Activated CD8-positive, alpha-beta T cell treated with anti-CD3 and anti-CD28 coated beads for 36 hours (primary cell): ENCODE measurements around the gene PTGR2. TPM values are rescaled to one million over a fixed set of nuclear protein-coding genes. Genes with fewer than 3 reads are reported as not detected.

Source experiments
- ATAC-seq: fragments of 200-7000 bp; cut with Tn5 transposase; one replicate; pipeline ENCODE4 v1.10.0; 2021; ENCODE audit warnings: mild to moderate bottlenecking, moderate library complexity
- CTCF ChIA-PET: fragments of 350-600 bp; sonication (Branson Sonifier 250); formaldehyde crosslinking; loops from one replicate; lab custom pipeline; 2021; ENCODE audit warnings: antibody characterized with exemption; lab: Charles Lee
- POLR2A ChIA-PET: fragments of 350-600 bp; sonication (Branson Sonifier 250); formaldehyde crosslinking; loops from one replicate; lab custom pipeline; 2021; ENCODE audit warnings: antibody characterized with exemption; lab: Charles Lee
- DNase-seq: peaks from one replicate; pipeline ENCODE4 v3.0.0-alpha.2; 2020
- H3K27ac Mint-ChIP-seq: one replicate; pipeline ENCODE4 v1.8.0; 2021; ENCODE audit warnings: mild to moderate bottlenecking, mixed read lengths
- H3K27me3 Mint-ChIP-seq: one replicate; pipeline ENCODE4 v1.8.0; 2021; ENCODE audit warnings: mixed read lengths
- H3K36me3 Mint-ChIP-seq: one replicate; pipeline ENCODE4 v1.8.0; 2021; ENCODE audit warnings: low read depth, mixed read lengths
- H3K4me1 Mint-ChIP-seq: one replicate; pipeline ENCODE4 v1.8.0; 2021; ENCODE audit warnings: low read depth, mixed read lengths
- H3K4me3 Mint-ChIP-seq: one replicate; pipeline ENCODE4 v1.8.0; 2021; ENCODE audit warnings: mild to moderate bottlenecking, moderate library complexity, mixed read lengths
- H3K9me3 Mint-ChIP-seq: one replicate; pipeline ENCODE4 v1.8.0; 2021; ENCODE audit warnings: mixed read lengths
- intact Hi-C: fragments of 100-400 bp; cut with micrococcal nuclease; formaldehyde crosslinking; loops from one replicate; pipeline ENCODE4 v1.10.0; 2022
- total RNA-seq, 2 experiments: library from RNA; stranded (reverse); gene quantifications; one replicate each; pipeline ENCODE4 v1.2.3, GENCODE V29; 2021
- TF ChIP-seq, protein P1 (sequence below): fragments of 200-600 bp; IDR thresholded peaks from one replicate; pipeline ENCODE4 v1.8.0; 2022; ENCODE audit warnings: antibody characterized with exemption, mild to moderate bottlenecking

Gene PTGR2
- total RNA-seq, 2 experiments from 2014 or later, result 10.6 to 11.0 TPM

DNA sequence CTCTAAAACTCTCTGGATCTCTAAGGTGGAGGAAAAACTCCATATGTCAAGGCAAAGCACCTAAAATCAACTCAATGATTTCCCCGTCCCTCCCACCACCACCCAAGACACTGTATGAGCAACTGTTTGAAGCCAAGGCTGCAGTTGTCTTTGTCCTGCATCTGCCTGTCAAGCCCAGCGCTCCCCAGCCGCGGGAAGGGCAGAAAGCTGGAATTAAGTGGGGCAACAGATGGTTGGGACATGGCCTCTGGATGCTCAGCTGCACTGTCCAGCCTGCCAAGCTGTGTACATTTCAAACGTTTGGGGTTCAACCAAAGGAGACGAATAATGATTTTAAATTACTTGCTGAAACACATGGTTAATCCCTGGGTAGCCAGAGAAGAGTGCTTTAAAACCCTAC lies 42.2 kb upstream of the PTGR2 start:
- Mint-ChIP-seq H3K4me1 (peaks cover 16% of the 10 kb centered on the region), H3K27ac (no peak overlapping the region), H3K9me3 (no peaks in the 10 kb centered on the region), H3K27me3 (no peaks in the 10 kb centered on the region), H3K4me3 (no peak overlapping the region), H3K36me3 (no peaks in the 10 kb centered on the region)
- intact Hi-C loops, result no loop called here
- TF ChIP-seq, protein P1, sequence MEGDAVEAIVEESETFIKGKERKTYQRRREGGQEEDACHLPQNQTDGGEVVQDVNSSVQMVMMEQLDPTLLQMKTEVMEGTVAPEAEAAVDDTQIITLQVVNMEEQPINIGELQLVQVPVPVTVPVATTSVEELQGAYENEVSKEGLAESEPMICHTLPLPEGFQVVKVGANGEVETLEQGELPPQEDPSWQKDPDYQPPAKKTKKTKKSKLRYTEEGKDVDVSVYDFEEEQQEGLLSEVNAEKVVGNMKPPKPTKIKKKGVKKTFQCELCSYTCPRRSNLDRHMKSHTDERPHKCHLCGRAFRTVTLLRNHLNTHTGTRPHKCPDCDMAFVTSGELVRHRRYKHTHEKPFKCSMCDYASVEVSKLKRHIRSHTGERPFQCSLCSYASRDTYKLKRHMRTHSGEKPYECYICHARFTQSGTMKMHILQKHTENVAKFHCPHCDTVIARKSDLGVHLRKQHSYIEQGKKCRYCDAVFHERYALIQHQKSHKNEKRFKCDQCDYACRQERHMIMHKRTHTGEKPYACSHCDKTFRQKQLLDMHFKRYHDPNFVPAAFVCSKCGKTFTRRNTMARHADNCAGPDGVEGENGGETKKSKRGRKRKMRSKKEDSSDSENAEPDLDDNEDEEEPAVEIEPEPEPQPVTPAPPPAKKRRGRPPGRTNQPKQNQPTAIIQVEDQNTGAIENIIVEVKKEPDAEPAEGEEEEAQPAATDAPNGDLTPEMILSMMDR, result no peak
- DNase-seq, result no peak
- POLR2A ChIA-PET, result no interaction called here
- ATAC-seq, result no peak
- CTCF ChIA-PET, result interaction anchor here (0.6 to 1.0 kb wide), 2 partner anchors 16 to 78 kb away, joined by 3 read pairs; no protein-coding TSS in a partner anchor

DNA sequence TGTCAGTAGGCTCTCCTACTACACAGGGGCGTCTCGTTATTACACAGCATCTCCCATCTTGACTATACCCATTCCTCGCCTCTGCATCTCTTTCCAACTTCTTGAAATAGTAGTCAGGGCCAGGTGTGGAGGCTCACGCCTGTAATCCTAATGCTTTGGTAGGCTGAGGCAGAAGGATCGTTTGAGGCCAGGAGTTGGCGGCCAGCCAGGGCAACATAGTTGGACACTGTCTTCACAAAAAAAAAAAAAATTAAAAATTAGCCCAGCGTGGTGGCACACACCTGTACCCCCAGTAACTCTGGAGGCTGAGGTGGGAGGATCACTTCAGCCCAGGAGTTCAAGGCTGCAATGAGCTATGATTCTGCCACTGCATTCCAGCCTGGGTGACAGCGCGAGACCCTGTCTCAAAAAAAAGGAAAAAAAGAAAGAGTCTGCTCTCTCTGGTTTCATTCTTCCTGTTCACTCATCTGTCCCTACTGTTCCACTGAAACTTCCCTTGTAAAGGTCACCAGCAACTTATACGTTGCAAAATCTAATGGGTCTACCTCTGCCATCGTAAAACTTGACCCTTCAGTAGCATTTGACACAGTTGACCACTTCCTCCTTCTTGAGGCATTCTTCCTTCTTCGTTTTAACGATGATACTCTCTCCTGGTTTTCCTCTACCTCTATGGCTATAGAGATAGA lies 41.0 kb upstream of the PTGR2 start:
- CTCF ChIA-PET, result interaction anchor here (0.9 to 1.3 kb wide), 2 partner anchors 14 to 16 kb away, joined by 3 to 4 read pairs; no protein-coding TSS in a partner anchor

DNA sequence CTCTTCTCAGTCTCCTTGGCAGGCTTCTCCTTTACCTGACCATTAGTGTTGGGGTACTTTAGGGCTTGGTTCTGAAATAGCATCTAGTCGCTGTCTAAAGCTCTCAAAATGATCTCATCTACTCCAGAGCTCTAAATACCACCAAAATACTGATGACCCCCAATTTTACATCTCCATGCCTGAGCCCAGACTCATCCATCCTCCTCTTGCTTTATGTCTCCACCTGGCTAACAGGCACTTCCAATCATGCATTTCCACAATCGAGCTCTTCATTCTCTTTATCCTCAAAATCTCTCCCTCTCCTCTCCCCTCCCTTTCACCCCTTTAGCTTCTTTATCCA lies 40.5 kb upstream of the PTGR2 start:
- ChIA-PET POLR2A (interaction anchor here (0.9 to 1.2 kb wide), 2 partner anchors 24 to 52 kb away, joined by 3 read pairs; no protein-coding TSS in a partner anchor), CTCF (interaction anchor here (0.9 to 1.3 kb wide), 2 partner anchors 14 to 15 kb away, joined by 3 to 4 read pairs; no protein-coding TSS in a partner anchor)
- H3K4me3 Mint-ChIP-seq, result no peak overlapping the region
- no peak overlapping the region for H3K27ac Mint-ChIP-seq
- intact Hi-C loops, result no loop called here
- H3K4me1 Mint-ChIP-seq, result peaks cover 18% of the 10 kb centered on the region
- H3K36me3 Mint-ChIP-seq, result no peaks in the 10 kb centered on the region
- DNase-seq (no peak), ATAC-seq (no peak)
- no peaks in the 10 kb centered on the region for H3K9me3 Mint-ChIP-seq
- TF ChIP-seq, protein P1, result no peak
- no peaks in the 10 kb centered on the region for H3K27me3 Mint-ChIP-seq

More for the DNA sequence above, 41.0 kb upstream of the PTGR2 start:
- H3K27me3 Mint-ChIP-seq, result no peaks in the 10 kb centered on the region
- H3K4me3 Mint-ChIP-seq, result no peak overlapping the region
- POLR2A ChIA-PET, result interaction anchor here (0.9 kb wide), 1 partner anchor 23 kb away, joined by 3 read pairs; no protein-coding TSS in a partner anchor
- no peaks in the 10 kb centered on the region for H3K36me3 Mint-ChIP-seq
- DNase-seq, result no peak
- ATAC-seq, result no peak
- intact Hi-C loops, result no loop called here
- H3K4me1 Mint-ChIP-seq, result peaks cover 18% of the 10 kb centered on the region
- H3K9me3 Mint-ChIP-seq, result no peaks in the 10 kb centered on the region
- TF ChIP-seq, protein P1, result no peak
- H3K27ac Mint-ChIP-seq, result no peak overlapping the region

DNA sequence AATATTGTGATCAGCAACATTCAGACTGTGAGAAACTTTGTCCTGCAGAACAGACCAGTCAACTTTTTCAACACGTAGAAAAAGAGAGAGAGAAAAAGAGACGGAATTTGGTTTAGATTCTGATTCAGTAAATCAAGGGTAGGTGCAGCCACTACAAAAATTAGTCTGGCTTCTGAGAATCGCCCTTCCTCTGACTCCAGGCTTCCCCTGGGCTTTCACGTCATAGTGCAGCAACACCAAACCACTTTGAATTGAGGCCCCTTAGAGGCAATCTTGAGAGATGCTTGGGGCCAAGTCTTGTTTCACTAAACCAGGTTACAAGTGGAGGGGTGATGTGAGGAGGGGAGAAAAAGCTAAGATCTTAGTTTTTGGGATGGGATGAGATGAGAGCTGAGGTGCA lies 37.5 kb upstream of the PTGR2 start:
- Mint-ChIP-seq H3K4me1 (peaks cover 18% of the 10 kb centered on the region), H3K9me3 (no peaks in the 10 kb centered on the region), H3K36me3 (no peaks in the 10 kb centered on the region), H3K27me3 (no peaks in the 10 kb centered on the region), H3K4me3 (no peak overlapping the region), H3K27ac (peak overlapping the region; percentile 86)
- ATAC-seq (peak; percentile 88), DNase-seq (peak; percentile 52)
- intact Hi-C loops, result no loop called here
- POLR2A ChIA-PET, result interaction anchor here (1.2 kb wide), 1 partner anchor 56 kb away, joined by 4 read pairs; no protein-coding TSS in a partner anchor
- TF ChIP-seq, protein P1, result no peak
- CTCF ChIA-PET, result no interaction called here

DNA sequence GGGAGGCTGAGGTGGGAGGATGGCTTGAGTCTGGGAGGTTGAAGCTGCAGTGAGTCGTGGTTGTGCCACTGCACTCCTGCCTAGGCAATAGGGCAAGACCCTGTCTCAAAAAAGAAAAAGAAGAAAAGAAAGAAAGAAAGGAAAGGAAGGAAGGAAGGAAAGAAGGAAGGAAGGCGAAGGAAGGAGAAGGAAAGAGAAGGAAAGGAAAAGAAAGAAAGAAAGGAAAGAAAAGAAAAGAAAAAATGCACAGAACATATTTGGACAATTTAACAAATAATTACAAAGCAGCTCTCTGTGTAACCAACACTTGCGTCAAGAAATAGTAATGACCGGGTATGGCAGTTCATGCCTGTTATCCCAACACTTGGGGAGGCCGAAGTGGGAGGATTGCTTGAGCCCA lies 35.8 kb upstream of the PTGR2 start:
- no peak for DNase-seq
- Mint-ChIP-seq H3K27ac (peak overlapping the region; percentile 44), H3K4me1 (peaks cover 15% of the 10 kb centered on the region), H3K36me3 (no peaks in the 10 kb centered on the region), H3K4me3 (no peak overlapping the region), H3K9me3 (no peaks in the 10 kb centered on the region), H3K27me3 (no peaks in the 10 kb centered on the region)
- ChIA-PET POLR2A (no interaction called here), CTCF (interaction anchor here (1.3 kb wide), 1 partner anchor 45 kb away, joined by 5 read pairs; no protein-coding TSS in a partner anchor)
- intact Hi-C loops, result no loop called here
- ATAC-seq, result no peak
- TF ChIP-seq, protein P1, result no peak
